Muscle layer of duodenum (tissue), 2 donors: ENCODE measurements around the gene TMEM239.

Experiments
- H3K27ac ChIP-seq: one replicate; pipeline ENCODE4 v1.7.0; 2013; ENCODE audit warnings: mild to moderate bottlenecking, low read length
- H3K27me3 ChIP-seq: one replicate; pipeline ENCODE4 v1.7.0; 2013; ENCODE audit warnings: low read depth, mild to moderate bottlenecking, control low read depth, low read length
- H3K36me3 ChIP-seq, 2 donors: one replicate each; pipeline ENCODE4 v1.7.0; 2013; ENCODE audit warnings: low read length in 2 of 2, control low read depth in 1 of 2, mild to moderate bottlenecking in 1 of 2; ENCODE audit not compliant: insufficient read depth in 2 of 2, control insufficient read depth in 1 of 2
- H3K4me1 ChIP-seq, 2 donors: one replicate each; pipeline ENCODE4 v1.7.0; 2013; ENCODE audit warnings: low read length in 2 of 2, mild to moderate bottlenecking in 2 of 2, control low read depth in 1 of 2, moderate library complexity in 1 of 2; ENCODE audit not compliant: insufficient read depth in 2 of 2, control insufficient read depth in 1 of 2
- H3K4me3 ChIP-seq, 2 donors: one replicate each; pipeline ENCODE4 v1.7.0; 2013; ENCODE audit warnings: low read length in 2 of 2, low read depth in 1 of 2, mild to moderate bottlenecking in 1 of 2
- H3K9me3 ChIP-seq, 2 donors: one replicate each; pipeline ENCODE4 v1.7.0; 2013; ENCODE audit warnings: low read length in 2 of 2, control low read depth in 1 of 2, mild to moderate bottlenecking in 1 of 2; ENCODE audit not compliant: control insufficient read depth in 1 of 2
- donor health status: healthy.

The TMEM239 gene

DNA sequence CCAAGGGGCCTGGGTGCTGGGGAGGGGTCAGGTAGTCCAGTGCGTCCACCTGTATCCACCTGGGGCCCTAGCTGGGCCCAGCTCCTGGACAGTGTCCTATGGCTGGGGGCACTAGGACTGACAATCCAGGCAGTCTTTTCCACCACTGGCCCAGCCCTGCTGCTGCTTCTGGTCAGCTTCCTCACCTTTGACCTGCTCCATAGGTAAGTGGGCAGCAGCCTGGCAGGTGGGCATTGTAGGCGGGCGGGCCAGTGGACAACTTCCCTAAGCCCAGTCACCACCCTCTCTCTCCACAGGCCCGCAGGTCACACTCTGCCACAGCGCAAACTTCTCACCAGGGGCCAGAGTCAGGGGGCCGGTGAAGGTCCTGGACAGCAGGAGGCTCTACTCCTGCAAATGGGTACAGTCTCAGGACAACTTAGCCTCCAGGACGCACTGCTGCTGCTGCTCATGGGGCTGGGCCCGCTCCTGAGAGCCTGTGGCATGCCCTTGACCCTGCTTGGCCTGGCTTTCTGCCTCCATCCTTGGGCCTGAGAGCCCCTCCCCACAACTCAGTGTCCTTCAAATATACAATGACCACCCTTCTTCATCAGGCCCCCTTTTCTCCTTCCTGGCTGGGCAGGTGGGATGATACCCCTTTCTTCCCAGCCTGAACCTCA lies 793 bp upstream of the TMEM239 start:
- Histone ChIP-seq H3K27me3 (peaks cover 10% of the 10 kb centered on the region), H3K4me3 (no peak overlapping the region), H3K4me1 (no peaks in the 10 kb centered on the region), H3K36me3 (no peaks in the 10 kb centered on the region), H3K9me3 (peaks cover 0 to 6% of the 10 kb centered on the region in 2 donors), H3K27ac (no peak overlapping the region)

DNA sequence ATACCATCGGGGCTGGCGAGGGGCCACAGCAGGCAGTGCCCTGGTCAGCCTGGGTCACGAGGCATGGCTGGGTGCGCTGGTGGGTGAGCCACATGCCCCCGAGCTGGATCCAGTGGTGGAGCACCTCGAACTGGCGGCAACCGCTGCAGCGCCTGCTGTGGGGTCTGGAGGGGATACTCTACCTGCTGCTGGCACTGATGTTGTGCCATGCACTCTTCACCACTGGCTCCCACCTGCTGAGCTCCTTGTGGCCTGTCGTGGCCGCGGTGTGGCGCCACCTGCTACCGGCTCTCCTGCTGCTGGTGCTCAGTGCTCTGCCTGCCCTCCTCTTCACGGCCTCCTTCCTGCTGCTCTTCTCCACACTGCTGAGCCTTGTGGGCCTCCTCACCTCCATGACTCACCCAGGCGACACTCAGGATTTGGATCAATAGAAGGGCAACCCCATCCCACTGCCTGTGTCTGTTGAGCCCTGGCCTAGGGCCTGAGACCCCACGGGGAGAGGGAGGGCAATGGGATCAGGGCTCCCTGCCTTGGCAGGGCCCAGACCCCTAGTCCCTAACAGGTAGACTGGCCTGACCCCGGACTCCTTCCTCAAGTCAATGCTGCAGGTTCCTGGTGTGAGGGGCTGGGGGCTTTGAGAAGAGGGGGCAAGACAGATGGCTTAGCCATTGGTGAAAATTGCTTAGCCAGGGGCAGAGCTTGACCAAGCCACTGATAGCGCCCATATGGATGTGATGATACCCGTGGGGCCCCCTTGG lies 598 bp downstream of the TMEM239 start:
- peaks cover 0 to 5% of the 10 kb centered on the region in 2 donors for H3K9me3 ChIP-seq
- H3K27ac ChIP-seq = no peak overlapping the region
- peaks cover 14% of the 10 kb centered on the region for H3K27me3 ChIP-seq
- no peak overlapping the region for H3K4me3 ChIP-seq
- peaks cover 0 to 4% of the 10 kb centered on the region in 2 donors for H3K4me1 ChIP-seq
- H3K36me3 ChIP-seq = no peaks in the 10 kb centered on the region

DNA sequence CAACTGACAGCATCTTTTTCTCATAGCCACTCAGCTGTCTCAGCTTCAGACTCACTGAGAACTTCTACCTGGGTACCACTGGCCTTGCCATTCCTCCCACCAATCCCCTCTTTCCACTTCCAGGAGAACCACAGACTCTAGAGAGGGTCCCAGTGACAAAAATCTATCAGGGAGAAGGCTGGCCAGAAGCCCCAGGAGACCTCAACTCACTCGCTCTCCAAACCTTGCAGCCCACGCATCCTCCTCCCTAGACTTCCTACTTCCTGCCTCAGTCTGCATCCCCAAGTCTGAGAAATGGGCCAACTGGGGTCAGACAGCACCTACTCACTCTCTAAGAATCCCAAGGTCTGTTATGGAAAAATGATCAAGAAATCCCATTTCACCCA lies 1.2 kb downstream of the TMEM239 start:
- Histone ChIP-seq H3K36me3 (no peaks in the 10 kb centered on the region), H3K4me3 (no peak overlapping the region), H3K4me1 (peaks cover 0 to 4% of the 10 kb centered on the region in 2 donors), H3K27ac (no peak overlapping the region), H3K27me3 (peaks cover 14% of the 10 kb centered on the region), H3K9me3 (no peaks in the 10 kb centered on the region)

DNA sequence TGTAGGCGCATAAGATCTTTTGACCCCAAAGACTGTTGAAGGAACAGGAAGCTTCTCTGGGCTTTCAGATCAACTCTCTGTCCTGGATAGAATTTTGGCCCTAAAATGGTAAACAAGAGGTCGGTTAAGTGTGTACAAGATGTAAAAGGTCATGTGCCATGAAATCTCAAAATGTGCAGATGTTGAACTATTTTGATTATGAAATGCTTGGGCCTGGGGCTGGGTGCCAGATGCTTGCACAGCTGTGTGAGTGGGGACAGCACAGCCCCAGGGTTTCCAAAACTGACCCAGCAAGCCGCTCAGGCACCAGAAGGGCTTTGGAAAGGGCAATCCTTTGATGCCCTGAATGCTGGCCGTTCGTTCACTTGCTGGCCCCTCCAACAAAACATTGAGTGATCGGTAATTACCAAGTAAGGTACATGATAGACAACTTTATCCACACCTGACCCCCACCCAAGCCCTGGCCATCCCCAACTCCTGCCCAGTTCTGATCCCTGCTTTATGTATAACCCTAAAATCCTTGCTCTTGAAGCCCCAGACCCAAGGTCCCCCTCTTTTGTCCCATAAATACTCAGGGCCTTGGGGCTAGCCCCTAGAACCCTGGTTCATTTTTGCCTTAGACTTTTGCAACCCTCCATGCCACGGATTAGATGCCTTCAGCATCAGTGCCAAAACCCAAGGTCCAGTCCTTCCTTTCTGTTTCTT lies 1.9 kb downstream of the TMEM239 start:
- Histone ChIP-seq H3K36me3 (no peaks in the 10 kb centered on the region), H3K9me3 (no peaks in the 10 kb centered on the region), H3K27ac (no peak overlapping the region), H3K4me3 (no peak overlapping the region), H3K4me1 (peaks cover 0 to 4% of the 10 kb centered on the region in 2 donors), H3K27me3 (peaks cover 14% of the 10 kb centered on the region)

DNA sequence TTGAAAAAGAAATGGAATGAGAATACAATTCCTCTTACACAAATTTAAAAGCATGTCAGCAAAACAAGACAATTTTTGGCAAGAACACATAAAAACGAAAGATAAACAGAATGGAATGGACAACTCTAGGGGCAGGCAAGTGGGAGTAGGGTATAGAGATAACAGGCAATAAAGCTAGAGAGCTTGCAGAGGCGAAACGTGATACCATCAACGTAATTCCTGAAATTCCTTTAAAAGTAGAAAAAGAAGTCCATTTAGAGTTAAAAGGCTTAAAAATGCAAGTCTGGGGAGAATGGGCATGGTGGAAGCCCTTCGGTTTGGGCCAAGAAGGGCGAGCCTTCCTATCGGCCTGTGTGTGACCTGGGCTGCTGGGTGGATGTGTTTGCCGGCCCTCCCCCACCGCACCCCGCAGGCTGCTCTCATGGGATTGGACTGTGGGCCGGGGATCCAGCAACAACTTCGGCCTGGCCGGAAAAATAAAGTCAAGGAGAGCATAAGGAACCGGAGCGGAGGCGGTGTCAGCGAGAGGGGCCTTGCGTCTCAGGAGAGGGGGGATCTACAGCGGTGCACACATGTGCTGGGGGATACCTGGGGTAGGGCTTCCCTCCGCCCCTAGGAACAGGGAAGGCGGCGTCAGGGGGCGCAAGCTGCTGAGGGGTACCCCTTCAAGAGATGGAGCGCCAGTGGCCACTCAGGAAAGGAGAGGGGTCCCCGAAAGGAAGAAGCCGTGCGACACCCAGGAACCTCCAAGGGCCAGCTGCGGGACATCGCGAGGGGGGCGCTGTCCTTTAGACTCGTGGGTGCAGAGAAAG lies 4.1 kb downstream of the TMEM239 start:
- Histone ChIP-seq H3K9me3 (no peaks in the 10 kb centered on the region), H3K36me3 (no peaks in the 10 kb centered on the region), H3K4me1 (peaks cover 0 to 4% of the 10 kb centered on the region in 2 donors), H3K27me3 (peaks cover 14% of the 10 kb centered on the region), H3K27ac (no peak overlapping the region), H3K4me3 (no peak overlapping the region)

DNA sequence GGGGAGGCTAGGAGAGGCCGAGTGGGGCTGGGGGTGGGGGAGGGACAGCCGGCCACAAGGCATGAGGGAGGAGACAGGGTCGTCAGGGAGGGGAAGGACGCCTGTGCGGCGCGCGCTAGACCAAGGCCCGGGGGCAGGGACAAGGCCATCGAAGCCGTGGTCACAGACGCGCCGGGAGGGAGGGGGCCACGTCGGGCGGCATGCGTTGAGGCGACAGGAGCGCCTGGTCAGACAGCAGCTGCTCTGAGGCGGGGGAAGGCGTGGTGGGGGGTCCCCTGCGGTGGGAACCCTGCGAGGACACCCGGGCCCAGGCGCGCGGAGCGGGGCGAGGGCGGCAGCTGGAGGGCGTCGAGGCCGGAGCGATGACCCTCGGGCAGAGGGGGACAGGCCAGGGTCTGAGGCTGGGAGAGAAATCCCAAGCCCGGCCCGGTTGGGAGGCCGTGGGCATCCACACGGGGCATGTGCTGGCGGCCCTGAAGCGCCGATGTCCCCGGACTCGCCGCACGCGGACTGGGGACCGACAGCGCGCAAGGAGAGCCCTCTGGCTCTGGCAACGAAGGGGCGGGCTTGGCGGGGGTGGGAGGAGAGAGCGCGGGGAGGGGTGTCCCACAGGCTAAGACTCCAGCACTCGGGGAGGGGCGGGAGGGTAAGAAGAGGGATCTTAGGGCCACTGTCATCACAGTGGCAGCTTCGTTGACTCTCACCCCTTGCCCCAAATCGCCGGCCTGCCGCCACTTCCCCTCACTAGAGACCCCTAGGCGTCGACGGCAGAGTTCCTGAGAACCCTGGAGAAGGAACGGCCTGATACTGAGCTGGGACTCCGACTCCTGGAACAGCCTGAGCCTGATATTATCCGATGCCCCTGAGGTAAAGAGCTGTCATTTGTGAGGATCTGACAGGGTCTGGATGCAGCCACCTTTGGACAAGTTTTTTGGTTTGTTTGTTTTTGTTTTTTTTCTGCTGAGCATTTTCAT lies 5.0 kb downstream of the TMEM239 start:
- H3K27ac ChIP-seq = no peak overlapping the region
- H3K4me3 ChIP-seq = no peak overlapping the region
- H3K9me3 ChIP-seq = no peaks in the 10 kb centered on the region
- H3K27me3 ChIP-seq = peaks cover 14% of the 10 kb centered on the region
- peaks cover 0 to 4% of the 10 kb centered on the region in 2 donors for H3K4me1 ChIP-seq
- H3K36me3 ChIP-seq = no peaks in the 10 kb centered on the region

DNA sequence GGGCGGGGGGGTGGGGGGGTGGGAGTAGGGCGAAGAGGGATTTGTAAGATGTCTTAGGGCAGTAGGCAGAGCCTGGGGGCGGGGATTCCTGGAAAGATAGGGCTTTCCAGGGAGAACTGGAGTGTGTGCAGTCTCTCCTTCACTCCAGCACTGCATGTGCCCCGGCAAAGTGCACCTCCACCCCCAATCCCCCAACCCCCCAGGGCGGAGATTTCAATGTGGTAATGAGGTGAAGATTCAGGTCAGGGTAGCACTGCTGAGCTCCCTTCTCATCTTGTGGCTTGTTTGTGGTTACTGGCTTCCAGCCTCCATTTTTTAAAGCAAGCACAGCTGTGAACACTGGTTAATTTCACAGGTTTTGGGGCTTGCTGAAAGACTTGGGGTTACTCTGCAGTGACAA lies 5.9 kb downstream of the TMEM239 start:
- no peak overlapping the region for H3K27ac ChIP-seq
- H3K36me3 ChIP-seq = no peaks in the 10 kb centered on the region
- H3K4me1 ChIP-seq = peaks cover 0 to 4% of the 10 kb centered on the region in 2 donors
- H3K9me3 ChIP-seq = no peaks in the 10 kb centered on the region
- no peak overlapping the region for H3K4me3 ChIP-seq
- H3K27me3 ChIP-seq = peaks cover 14% of the 10 kb centered on the region

DNA sequence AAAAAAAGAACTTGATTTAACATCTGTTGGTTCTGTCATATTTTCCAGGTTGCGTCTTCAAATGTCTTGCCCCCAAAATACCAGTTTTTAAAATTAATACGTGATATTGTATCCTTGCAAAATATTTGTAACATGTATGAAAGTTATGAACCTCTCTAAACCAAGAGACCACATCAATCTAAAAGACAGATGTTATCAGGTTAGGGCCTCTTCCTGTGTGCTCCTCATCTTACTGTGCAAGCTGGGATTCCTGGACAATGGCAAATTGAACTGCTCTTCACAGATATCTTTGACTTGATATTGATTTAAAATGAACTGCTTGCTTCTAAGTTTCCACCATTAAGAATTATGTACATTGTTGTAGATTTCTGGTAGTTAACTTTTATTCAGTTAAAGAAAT lies 9.6 kb downstream of the TMEM239 start:
- Histone ChIP-seq H3K4me1 (peaks cover 0 to 4% of the 10 kb centered on the region in 2 donors), H3K27ac (no peak overlapping the region), H3K27me3 (peaks cover 5% of the 10 kb centered on the region), H3K36me3 (no peaks in the 10 kb centered on the region), H3K9me3 (no peaks in the 10 kb centered on the region), H3K4me3 (no peak overlapping the region)

DNA sequence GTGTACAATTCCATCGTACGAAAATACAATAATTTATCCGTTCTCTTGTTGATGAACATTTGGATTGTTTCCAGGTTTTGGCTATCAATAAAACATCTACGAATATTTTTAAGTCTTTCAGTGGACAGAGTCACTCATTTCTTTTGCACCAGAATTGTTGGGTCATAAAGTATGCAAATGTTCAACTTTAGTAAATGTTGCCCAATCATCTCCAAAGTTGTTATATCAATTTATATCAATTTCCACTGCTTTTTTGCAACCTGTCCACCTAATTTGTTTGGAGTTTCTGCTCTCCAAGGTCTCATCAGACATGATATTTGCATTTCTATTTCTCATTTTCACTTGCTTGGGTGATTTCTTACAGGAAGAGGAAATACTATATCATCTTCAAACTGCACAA lies 10.5 kb downstream of the TMEM239 start:
- peaks cover 5% of the 10 kb centered on the region for H3K27me3 ChIP-seq
- no peak overlapping the region for H3K27ac ChIP-seq
- no peaks in the 10 kb centered on the region for H3K36me3 ChIP-seq
- H3K9me3 ChIP-seq = no peaks in the 10 kb centered on the region
- H3K4me1 ChIP-seq = no peaks in the 10 kb centered on the region
- H3K4me3 ChIP-seq = no peak overlapping the region

DNA sequence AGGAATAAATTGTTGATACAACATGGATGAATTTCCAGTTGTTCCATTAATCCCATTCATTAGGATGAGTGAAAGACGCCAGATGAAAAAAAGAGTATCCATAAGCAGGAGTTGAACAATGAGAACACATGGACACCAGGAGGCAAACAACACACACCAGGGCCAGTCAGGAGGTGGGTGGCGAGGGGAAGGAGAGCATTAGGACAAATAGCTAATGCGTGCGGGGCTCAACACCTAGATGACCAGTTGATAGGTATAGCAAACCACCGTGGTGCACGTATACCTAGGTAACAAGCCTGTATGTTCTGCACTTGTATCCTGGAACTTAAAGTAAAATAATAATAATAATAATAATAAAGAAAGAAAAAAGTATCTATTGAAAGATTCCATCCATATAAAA lies 13.2 kb downstream of the TMEM239 start:
- Histone ChIP-seq H3K27me3 (peaks cover 5% of the 10 kb centered on the region), H3K4me3 (no peak overlapping the region), H3K36me3 (no peaks in the 10 kb centered on the region), H3K9me3 (no peaks in the 10 kb centered on the region), H3K27ac (no peak overlapping the region), H3K4me1 (no peaks in the 10 kb centered on the region)
